Measurements from ENCODE around the gene CTIF. TPM values are rescaled to one million over a fixed set of nuclear protein-coding genes. Genes with fewer than 3 reads are reported as not detected.
A peak's percentile ranks its signal among the peaks of the same experiment; 100 is the strongest.

The CTIF gene
- total RNA-seq, 1 donor from 2014 or later: 48.5 TPM

DNA sequence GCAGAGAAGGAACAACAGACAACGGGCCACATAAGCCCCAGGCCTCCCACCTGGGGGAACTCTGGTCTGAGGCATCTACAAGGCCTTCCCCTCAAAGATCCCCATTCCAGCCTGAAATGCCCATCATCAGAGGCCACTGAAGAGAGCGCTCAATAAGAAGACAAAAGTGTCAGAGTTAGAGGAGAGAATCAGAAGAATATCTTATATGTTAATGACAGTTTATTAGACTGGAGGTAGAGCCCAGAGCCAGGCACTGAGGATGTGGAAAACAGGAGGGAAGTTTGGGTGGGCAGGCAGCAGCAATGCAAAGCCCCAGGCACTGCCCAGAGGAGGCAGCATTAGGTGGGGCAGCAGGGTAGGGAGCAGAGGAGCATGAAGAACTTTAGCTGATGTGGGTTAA lies 2.9 kb upstream of the CTIF start:
- H3K27ac Mint-ChIP-seq: no peak overlapping the region
- TF ChIP-seq, protein P1, sequence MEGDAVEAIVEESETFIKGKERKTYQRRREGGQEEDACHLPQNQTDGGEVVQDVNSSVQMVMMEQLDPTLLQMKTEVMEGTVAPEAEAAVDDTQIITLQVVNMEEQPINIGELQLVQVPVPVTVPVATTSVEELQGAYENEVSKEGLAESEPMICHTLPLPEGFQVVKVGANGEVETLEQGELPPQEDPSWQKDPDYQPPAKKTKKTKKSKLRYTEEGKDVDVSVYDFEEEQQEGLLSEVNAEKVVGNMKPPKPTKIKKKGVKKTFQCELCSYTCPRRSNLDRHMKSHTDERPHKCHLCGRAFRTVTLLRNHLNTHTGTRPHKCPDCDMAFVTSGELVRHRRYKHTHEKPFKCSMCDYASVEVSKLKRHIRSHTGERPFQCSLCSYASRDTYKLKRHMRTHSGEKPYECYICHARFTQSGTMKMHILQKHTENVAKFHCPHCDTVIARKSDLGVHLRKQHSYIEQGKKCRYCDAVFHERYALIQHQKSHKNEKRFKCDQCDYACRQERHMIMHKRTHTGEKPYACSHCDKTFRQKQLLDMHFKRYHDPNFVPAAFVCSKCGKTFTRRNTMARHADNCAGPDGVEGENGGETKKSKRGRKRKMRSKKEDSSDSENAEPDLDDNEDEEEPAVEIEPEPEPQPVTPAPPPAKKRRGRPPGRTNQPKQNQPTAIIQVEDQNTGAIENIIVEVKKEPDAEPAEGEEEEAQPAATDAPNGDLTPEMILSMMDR (conservative IDR thresholded peaks at IDR 0.05): no peak

DNA sequence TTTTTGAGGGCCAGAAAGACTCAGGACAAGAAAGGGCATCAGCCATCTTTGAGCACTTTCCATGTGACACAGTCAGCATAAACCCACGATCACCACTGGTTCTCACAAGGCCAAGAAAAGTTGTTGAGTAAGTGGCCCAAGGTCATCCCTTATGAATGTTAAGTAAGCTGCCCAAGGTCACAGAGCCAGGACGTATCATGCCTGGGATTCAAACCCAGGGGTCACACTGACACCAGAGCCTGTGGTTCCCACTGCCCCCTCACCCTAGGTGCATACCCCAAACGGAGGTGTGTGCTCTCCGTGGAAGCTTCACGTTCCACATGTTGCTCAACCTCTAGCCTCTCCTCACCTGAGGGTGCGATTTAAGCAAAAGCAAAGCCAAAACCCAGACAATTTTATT lies 2.3 kb upstream of the CTIF start:
- Mint-ChIP-seq H3K27ac (no peak overlapping the region), H3K4me1 (ENCODE audit: unreplicated experiment) (peaks cover 8% of the 10 kb centered on the region), H3K9me3 (no peaks in the 10 kb centered on the region), H3K27me3 (no peaks in the 10 kb centered on the region), H3K4me3 (no peak overlapping the region), H3K36me3 (no peaks in the 10 kb centered on the region)
- TF ChIP-seq, protein P1 (conservative IDR thresholded peaks at IDR 0.05): no peak
- no peak for DNase-seq (ENCODE audit: extremely low spot score, unreplicated experiment)

More for the DNA sequence above, 2.9 kb upstream of the CTIF start:
- Mint-ChIP-seq H3K36me3 (no peaks in the 10 kb centered on the region), H3K27me3 (no peaks in the 10 kb centered on the region), H3K4me1 (ENCODE audit: unreplicated experiment) (peaks cover 5% of the 10 kb centered on the region), H3K9me3 (no peaks in the 10 kb centered on the region), H3K4me3 (no peak overlapping the region)
- DNase-seq (ENCODE audit: extremely low spot score, unreplicated experiment): no peak

DNA sequence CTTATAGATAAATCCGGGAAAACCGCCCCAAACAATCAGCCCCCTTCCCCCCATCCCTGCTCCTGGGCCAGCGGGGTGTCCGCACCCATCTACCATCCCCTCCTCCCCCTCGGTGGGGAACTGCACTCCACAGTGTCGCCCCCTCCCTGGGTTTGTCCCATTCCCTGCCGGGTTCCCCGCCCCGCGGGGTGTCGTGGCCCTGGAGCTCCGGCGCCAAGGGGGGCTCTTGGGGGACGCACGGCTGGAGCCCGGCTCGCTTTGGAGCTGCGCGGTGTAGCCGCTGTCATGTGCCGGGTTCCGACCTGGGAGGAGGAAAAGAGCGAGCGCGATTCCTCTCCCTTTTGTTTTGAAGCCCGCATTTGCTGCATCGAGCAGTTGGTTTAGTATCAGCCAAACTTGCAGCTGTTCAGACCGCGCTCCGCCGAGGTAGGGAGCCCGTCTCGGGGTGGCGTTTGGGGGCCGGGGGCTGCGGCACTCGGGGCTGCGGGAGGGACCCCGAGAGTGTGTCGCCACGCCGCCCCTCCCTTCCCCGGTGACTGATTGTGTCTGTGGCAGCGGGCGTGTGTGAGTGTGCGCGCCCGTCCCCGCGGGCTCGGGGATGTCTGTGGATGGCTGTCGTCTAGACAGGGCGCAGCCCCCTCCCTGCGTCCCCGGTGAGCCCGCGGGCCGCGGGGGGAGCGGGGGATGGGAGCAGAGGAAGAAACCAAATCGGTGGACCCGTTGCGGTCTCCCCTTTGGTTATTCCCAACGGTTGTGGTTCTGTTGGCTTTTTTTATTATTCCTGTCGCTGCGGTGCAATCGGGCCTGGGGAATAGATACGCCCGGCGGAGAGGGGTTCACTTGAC lies 797 bp downstream of the CTIF start:
- Mint-ChIP-seq H3K4me3 (peak overlapping the region; percentile 93), H3K9me3 (no peaks in the 10 kb centered on the region), H3K36me3 (no peaks in the 10 kb centered on the region), H3K4me1 (ENCODE audit: unreplicated experiment) (peaks cover 28% of the 10 kb centered on the region), H3K27ac (peak overlapping the region; percentile 87), H3K27me3 (no peaks in the 10 kb centered on the region)
- peak; percentile 74 for DNase-seq (ENCODE audit: extremely low spot score, unreplicated experiment)
- TF ChIP-seq, protein P1 (conservative IDR thresholded peaks at IDR 0.05): no peak

DNA sequence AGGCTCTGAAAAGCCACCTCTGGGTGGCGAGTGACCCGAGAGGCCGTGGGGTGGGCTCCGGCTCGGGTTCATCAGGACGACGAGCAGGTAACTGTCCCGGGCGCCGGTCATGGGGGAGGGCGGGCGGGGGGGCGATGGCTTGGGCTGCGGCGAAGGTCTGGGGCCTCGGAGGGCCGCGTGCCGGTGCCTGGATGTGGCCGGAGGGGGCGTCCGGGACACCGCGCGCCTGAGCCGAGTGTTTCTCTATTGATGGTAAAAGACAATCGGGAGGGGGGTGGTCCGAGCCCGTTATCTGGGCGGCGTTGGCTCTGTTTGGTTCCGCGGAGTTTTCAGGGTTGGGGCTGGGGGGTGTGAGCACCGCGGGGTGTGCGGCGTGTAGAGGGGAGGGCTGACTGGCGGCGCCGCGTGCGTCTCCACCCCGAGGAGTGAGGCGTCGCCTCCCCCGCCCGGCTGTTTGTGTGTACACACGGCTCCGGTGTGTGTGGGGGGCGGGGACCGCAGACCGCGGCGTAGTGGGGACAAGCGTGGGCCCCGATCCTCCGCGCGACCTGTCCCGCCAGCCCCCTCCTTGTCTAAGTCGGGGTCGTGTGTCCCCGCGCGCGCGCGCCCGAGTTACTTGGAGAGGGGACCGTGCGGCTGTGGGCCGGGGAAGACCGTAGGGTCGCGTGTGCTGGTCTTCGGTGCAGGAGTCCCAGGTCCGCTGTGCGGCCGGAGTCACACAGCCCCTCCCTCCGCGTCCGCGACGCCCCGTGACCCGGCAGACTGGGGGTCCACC lies 1.6 kb downstream of the CTIF start:
- TF ChIP-seq, protein P1 (conservative IDR thresholded peaks at IDR 0.05): peak; percentile 47
- Mint-ChIP-seq H3K36me3 (no peaks in the 10 kb centered on the region), H3K9me3 (no peaks in the 10 kb centered on the region), H3K4me1 (ENCODE audit: unreplicated experiment) (peaks cover 34% of the 10 kb centered on the region), H3K27ac (peak overlapping the region; percentile 65), H3K4me3 (peak overlapping the region; percentile 93), H3K27me3 (no peaks in the 10 kb centered on the region)
- DNase-seq (ENCODE audit: extremely low spot score, unreplicated experiment): peak; percentile 79

DNA sequence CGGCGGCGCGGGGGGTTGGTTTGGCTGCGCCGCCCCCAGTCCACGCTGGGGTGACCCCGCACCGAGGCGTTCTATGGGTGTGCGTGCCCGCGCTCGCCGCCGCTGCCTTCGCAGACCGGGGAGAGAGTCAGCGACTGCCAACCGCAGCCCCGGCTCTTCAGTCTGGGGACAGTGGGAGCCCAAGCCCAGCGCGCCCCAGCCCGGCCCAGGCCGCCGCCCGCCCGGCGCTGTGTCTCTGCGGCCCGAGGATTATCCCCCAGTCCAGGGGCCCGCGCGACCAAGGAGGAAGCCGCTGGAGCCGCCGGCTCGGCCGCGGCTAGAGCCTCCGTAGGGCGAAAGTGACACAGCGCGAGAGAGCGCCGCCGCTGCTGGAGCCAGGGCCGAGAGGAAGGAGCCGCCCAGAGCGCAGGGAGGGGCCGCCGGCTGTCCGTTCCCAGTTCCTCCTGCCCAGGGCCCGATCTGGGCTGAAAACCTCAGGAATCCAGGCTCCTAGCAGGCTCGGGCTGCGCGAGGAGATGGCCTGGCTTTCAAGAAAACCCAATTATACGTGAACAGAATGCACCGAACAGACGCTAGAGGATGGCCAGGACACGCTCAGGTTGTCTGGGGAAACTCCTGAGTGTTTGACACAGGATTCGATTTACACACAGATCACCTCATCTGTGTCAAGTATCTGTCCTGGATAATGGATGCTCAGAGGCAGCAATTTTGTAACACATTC lies 2.4 kb downstream of the CTIF start:
- H3K4me3 Mint-ChIP-seq: peak overlapping the region; percentile 93
- no peaks in the 10 kb centered on the region for H3K27me3 Mint-ChIP-seq
- peak overlapping the region; percentile 93 for H3K27ac Mint-ChIP-seq
- TF ChIP-seq, protein P1 (conservative IDR thresholded peaks at IDR 0.05): no peak
- peak; percentile 80 for DNase-seq (ENCODE audit: extremely low spot score, unreplicated experiment)
- no peaks in the 10 kb centered on the region for H3K9me3 Mint-ChIP-seq
- H3K4me1 Mint-ChIP-seq (ENCODE audit: unreplicated experiment): peaks cover 41% of the 10 kb centered on the region
- no peaks in the 10 kb centered on the region for H3K36me3 Mint-ChIP-seq
